Transverse colon (tissue), 4 donors: Measurements from ENCODE around the gene FGD5.

Source experiments
- POLR2AphosphoS5 ChIP-seq, 3 donors: sonication (generic); formaldehyde crosslinking; IDR thresholded peaks; one replicate each; pipeline ENCODE4 v1.6.1; 2016; ENCODE audit warnings: antibody characterized with exemption in 3 of 3
- TF ChIP-seq, protein P1 (sequence below), 5 experiments: fragments of 200-600 bp in 3 of 5; fragments of 450-650 bp in 2 of 5; sonication (generic) in 3 of 5; IDR thresholded peaks; 1 replicate in 2 of 5; 2 replicates in 3 of 5; pipeline ENCODE4 v1.5.1; 2016 to 2017; ENCODE audit warnings: antibody characterized with exemption in 5 of 5, inconsistent platforms in 3 of 5, mild to moderate bottlenecking in 2 of 5, moderate library complexity in 1 of 5

DNA sequence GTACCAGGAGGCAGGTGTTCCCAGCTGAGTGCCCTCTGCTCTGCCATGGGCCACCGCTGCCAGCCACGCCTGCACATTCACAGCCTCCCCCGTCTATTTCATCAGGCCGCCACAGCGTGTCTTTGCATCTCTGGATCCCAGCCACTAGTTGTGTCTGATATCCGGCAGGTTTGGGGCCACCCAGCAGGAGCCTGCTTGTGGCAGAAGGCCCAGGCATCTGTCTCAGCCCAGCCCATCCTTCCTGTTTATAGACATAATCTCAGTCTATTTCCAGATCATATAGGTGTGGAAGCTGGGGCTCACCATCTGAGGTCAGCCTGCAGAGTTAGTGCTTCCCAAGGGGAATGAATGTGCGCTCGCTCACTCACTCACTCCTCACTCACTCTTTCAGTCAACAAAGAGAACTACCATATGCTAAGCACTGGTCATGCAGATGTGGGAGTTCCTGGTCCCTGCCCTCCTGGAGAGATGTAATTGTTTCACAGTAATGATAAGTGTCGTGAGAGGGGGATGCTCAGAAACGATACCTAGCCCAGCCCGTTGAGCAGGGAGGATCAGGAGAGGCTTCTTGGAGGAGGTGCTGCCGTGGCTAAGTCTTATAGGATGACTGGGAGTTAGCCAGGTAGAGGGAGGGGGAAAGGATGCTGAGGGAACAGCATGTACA is 60.6 kb downstream of the FGD5 start:
- TF ChIP-seq, protein P1, sequence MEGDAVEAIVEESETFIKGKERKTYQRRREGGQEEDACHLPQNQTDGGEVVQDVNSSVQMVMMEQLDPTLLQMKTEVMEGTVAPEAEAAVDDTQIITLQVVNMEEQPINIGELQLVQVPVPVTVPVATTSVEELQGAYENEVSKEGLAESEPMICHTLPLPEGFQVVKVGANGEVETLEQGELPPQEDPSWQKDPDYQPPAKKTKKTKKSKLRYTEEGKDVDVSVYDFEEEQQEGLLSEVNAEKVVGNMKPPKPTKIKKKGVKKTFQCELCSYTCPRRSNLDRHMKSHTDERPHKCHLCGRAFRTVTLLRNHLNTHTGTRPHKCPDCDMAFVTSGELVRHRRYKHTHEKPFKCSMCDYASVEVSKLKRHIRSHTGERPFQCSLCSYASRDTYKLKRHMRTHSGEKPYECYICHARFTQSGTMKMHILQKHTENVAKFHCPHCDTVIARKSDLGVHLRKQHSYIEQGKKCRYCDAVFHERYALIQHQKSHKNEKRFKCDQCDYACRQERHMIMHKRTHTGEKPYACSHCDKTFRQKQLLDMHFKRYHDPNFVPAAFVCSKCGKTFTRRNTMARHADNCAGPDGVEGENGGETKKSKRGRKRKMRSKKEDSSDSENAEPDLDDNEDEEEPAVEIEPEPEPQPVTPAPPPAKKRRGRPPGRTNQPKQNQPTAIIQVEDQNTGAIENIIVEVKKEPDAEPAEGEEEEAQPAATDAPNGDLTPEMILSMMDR (IDR thresholded peaks at IDR 0.05) = no peak
- no peak for TF ChIP-seq POLR2AphosphoS5 (IDR thresholded peaks at IDR 0.05)
